Ramos (cell line): ENCODE results near the gene EFNB2.

Experiments used
- in situ Hi-C: fragments of 300-500 bp; cut with MboI; formaldehyde crosslinking; loops from one replicate; pipeline ENCODE4 v1.14.3; 2022; ENCODE audit warnings: low sequenced_read_pairs; ENCODE audit not compliant: unreplicated experiment

Gene EFNB2

GRCh38 chr13:106527826-106528225 is 7.6 kb downstream of the EFNB2 start:
- in situ Hi-C loops, result no loop called here

DNA sequence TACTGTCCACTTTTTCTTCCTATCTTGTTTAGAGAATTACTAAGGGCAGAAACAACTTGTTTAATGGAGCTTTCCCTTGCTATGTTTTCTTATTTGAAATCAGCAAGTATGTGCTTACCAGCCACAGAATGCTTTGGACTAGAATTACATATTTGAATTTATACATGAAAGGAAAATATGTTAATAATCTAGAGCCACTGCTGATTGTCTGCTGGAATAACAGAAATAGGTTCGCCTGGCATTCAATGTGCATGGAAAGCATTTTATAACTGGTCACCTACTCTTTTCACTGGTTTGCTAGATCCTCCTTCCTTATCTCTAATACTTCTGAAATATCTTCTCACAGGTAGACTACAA is 8.0 kb downstream of the EFNB2 start:
- in situ Hi-C loops, result no loop called here

DNA sequence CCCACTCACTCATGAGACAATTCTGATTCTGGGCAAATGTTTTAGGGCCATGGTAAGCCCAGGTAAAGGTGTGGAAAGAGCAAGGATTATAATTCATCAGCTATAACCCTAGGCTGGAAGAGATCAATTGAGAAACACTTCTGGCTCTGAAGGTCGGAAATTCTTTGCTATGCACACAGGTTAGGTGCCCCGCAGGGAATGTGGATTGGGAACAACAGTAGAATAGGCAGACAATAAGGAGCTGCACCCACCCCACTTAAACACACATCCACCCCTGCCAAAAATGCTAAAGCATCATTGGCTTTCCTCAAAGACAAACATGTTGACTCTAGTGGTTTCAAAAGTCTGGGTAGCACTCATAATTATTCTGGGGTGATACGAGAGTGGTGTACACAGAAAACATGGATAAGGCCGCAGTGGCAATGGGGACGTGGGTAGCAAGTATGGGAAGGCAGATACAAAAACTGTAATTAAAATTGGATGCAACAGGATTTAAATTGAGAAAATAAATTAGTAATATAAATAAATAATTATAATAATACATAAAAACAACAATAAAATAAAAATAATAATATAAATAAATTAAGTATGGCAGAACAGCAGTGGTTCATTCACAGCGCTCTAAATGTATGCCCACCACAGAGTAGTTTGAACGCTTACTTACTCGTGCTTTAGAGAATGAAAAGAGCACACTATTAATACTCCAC is 8.6 kb downstream of the EFNB2 start:
- in situ Hi-C loops, result no loop called here

- in situ Hi-C loops, result no loop called here
Observed at GRCh38 chr13:106525865-106526264, 9.6 kb downstream of the EFNB2 start.

- in situ Hi-C loops, result no loop called here
Observed at GRCh38 chr13:106524108-106524507, 11.4 kb downstream of the EFNB2 start.

- in situ Hi-C loops, result no loop called here
Observed at GRCh38 chr13:106523576-106523975, 11.9 kb downstream of the EFNB2 start.

DNA sequence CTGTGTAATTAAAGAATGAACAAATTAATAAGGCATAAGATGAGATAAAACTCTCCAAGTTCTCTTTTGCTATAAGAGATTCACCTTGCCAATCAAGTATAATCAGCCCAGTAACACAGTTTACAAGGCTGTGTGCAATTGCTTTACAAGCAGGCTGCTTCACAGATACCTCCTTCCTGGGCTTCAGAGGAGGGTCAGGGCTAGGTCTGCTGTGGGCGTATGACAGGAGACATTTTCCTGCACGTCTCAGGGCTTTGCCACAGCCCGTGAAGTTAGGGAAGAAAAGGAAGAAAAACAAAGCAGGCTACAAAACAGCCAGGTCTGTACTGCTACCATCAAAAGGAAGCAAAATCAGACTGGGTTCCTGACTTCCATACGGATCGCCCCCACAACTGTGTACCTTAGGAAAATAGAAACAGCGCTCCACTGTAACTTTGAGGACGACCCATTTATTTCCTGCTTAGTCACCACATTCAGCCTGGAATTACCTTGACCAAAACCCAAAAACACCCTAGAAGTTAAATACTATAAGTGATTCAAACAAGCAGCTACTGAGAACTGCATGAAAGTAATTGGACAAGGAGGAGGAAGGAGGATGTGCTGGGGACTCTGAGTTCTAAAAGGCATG is 12.4 kb downstream of the EFNB2 start:
- in situ Hi-C loops, result no loop called here

- in situ Hi-C loops, result no loop called here
Observed at GRCh38 chr13:106522112-106522705, 13.3 kb downstream of the EFNB2 start.

DNA sequence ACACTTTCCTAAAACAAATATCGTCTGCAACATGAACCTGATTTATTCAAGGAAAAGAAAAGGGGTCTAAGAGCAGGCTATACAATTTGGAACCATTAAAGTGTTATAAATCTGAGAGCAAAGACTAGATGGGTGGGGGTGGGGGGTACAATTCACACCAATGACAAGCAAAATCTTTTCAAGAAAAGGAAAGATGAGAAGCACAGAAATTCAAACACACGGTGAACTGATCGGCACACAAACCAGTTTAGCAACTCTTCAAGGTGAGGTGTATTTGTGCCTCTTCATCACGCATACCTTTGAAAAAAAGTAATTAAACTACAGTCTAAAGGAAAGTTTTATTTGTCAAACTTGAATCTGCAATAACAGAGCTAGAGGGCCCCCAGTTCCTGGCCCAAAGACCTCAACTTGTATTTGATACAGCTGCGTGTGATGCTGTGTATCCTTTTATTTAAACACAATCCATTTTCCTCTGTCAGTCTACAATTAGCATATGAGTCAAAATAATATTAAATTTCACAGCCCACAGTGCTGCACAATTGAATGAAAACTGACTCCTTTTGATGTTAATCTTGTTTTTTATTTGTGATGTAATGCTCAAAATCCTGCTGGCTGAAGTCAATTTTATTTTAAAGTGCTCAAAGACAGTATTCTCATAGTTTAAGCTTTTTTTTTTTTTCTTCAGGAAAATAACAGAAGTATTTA is 14.2 kb downstream of the EFNB2 start:
- in situ Hi-C loops, result no loop called here

DNA sequence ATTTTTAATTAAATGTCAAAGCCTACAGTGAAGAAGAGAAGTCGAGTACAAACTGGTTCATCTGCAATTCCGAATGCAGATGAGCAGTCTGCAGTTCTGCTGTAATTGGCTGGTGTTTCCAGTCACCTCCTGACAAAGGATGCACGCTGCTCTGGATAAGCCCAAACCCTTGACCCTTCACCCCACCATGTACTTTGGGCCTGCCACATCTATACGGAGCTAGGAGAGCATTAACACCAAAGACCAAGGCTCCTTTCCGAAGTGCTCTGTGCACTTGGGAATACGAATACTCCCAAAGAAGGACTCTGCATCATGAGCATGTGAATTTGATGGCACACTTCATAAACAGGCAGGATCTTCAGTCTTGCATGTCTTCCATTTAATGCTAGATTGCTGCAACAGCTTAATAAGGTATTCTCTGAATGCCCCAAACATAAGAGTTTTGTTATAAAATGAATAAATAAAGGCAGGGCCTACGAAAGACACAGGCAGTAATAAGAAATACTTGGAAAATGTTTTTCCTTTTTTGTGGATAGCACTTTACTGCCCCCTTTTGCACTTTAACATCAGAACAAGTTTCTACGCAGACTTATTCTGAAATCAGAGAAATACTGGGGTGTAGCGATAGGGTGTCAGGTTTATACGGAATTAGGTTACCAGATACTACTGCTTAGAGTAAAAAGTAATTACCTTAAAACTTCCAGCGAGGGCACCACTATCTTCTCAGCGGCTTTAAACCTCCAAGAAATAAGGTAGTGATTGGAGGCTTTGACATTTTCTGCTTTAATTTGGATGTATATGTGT is 15.0 kb downstream of the EFNB2 start:
- in situ Hi-C loops, result no loop called here

DNA sequence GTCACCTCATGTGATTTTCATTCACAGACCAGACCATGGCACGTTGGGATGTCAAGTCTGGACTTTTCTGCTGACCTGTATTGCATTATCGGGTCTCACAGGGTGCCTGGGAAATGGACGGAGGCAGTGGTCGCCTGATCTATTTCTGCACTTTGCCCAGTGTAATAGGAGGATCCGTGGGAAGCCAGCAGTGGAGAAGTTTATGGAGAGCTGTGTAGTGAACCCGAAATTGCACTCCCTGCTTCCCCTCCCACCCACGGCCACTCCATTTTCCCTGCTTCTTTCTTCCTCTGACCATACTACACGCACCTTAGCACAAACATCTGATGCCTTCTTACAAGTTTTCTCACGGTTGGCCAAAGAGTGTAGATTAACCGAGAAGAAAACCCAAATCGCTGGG is 16.9 kb downstream of the EFNB2 start:
- in situ Hi-C loops, result no loop called here

DNA sequence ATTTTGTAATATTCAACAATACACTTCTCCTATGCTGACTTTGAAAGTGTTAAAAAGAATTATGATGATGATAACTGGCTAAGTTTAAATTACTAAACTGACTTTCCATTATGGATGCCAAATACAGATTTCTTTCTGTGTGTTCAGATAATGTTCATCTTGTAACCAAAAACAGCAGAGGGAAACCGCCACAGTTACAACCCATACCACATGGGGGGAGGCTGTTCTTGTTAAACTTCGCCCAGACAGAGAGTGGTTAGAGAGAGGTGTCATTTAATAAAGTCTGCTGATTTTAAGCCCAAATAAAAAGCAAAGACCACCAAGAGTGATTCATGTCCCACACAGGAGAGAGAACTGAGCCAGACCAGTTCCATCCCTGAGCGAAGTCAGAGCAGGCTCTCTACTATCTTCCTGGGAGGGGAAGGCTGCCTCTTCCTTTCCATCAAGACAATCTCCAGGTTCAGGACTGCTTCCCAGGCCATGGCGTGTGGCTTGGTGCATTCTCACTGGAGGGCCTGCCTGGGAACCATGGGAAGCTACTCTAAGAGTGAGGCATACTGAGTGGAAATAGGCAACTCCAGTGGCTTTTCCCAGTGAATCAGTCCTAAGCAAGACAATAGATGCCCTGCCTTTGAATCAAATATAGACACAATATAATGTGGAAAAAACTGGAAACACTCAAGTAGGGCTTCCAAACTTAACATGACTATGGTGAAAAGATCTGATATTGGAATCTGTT is 18.2 kb downstream of the EFNB2 start:
- in situ Hi-C loops, result no loop called here

- in situ Hi-C loops, result no loop called here
Observed at GRCh38 chr13:106515635-106516254, 19.7 kb downstream of the EFNB2 start.

DNA sequence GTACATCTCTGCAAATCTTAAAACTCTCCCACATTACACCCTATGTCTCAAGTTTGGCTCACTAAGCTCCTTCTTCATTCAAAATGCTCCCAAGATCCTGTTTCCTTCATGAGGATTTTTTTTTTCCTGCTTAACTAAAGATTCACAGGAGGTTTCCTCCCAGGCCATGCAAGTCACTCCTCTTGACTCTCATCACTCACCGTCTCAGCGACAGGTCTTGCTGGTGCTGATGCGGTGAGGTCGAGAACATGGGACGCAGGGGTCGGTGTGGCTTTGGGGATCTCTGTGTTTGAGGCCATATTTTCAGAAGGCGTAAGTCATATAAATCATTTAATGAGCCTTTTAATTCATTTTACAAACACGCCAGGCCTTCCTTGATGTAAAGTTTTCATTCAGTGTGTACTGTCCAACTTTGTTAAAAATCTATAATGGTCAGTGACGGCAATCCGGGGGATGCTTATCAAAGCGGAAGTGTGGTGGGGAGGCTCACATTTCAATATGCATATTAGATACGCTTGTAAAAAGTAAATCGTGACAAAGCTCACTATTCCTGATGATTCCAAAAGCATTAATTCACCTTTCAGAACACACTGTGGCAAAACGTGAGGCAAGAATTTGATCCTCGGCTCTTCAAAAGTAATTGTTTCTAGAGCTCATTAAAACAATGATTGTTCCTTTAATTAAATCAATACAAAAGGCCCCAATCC is 20.4 kb downstream of the EFNB2 start:
- in situ Hi-C loops, result no loop called here

DNA sequence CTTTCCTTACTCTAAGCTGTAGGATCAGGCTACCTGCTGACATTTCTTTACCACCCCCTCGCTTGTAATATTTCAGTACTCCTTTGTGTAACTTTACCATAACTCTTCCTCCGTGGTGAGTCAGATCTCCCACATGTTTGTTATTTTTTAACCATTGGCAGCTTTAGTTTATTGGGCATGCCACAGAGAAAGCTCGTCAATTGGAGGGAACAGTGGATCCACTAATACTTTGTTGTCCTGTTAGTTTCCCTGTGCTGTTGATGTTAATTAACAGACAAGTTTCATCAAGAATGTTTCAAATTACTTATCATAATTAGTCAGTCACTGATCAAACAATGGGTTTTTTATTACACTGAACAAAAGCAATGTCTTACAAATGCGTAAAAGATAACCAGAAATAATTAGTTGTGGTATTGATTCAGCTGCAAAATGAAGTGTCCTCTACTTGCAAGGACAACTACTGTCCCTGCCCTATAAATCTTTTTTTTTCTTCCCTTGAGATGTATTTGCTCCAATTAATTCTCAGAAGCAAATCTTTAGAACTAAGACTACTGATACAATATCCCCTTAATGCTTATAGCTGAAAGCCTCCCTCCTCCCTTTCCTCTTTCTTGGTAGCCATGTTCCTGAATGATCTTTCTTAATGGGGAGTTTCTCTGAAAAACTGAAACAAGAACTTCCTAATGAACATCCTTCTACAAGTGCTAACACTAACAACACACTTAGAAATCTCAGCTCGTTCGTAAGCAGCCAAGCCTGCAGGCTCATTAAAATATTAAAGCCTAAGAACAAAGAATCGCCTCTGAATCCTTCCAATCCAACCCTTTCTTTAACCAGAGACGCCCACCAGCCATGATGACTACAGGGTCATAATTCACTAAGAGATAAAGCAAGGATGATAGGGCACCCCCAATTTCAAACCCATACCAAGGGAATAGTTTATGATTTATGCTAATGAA is 22.2 kb downstream of the EFNB2 start:
- in situ Hi-C loops, result no loop called here

DNA sequence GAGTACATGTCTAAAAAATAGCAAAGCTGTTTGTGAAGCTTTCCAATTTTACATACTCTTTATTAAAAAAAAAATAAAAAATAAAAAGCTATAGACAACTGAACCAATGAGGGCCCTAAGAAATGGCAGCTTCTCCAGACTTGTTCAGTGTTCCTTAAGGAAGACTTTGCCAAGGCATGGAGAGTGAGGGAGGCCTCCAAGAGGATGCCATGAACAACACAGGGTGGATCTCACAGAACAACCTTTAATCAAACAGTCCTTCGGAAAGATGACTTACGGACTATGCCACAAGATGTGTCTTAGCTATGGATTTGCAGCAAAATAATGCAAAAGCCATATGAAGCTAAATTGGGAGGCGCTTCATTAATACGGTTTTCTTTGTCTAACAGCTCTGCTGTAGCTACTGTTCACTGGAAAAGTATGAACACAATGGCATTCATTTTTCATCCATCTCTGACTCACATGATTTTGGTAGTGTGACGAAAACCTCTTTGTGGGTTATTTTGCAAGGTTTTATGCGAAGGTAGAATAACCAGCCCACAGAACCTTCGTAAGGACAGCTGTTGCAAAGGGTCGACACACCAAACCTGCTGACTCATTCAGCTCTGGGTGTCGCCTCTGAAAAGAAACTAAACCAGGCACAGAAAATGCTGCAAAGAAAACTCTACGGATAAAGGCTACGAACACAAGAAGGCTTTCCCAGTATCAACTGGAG is 27.7 kb downstream of the EFNB2 start:
- in situ Hi-C loops, result no loop called here

GRCh38 chr13:106506286-106506685 is 29.2 kb downstream of the EFNB2 start:
- in situ Hi-C loops, result no loop called here
